Measurements from ENCODE around the gene GRK1. TPM values are rescaled to one million over a fixed set of nuclear protein-coding genes. Genes with fewer than 3 reads are reported as not detected.
"Not testable (repeated sequence)": the region's sequence is repeated elsewhere in the genome, so short reads cannot be mapped to it uniquely, and the experiment has no call there.

GRK1 gene
- total and polyA plus RNA-seq, 2 donors, result 0.03 to 0.05 TPM

GRCh38 chr13:113747291-113747833 is 80.3 kb downstream of the GRK1 start:
- H3K4me1 ChIP-seq (ENCODE audit: insufficient read depth), result no peaks in the 10 kb centered on the region
- no peaks in the 10 kb centered on the region for H3K36me3 ChIP-seq (ENCODE audit: insufficient read depth)
- no peak for DNase-seq (ENCODE audit: extremely low spot score)
- H3K4me3 ChIP-seq (ENCODE audit: low read depth, low read length), result no peak overlapping the region
- WGBS, result 82% methylated on average over 25 of the region's 25 CpGs
- no peak overlapping the region for H3K27ac ChIP-seq (ENCODE audit: low read depth)

- no peaks in the 10 kb centered on the region for H3K4me1 ChIP-seq (ENCODE audit: insufficient read depth)
- DNase-seq (ENCODE audit: extremely low spot score), result no peak
- WGBS, result 79% methylated on average over 25 of the region's 25 CpGs
- H3K27ac ChIP-seq (ENCODE audit: low read depth), result no peak overlapping the region
- no peak overlapping the region for H3K4me3 ChIP-seq (ENCODE audit: low read depth, low read length)
- no peaks in the 10 kb centered on the region for H3K36me3 ChIP-seq (ENCODE audit: insufficient read depth)
These were observed 81.3 kb downstream of the GRK1 start for GRCh38 chr13:113748101-113748861.

GRCh38 chr13:113748862-113749451 is 81.9 kb downstream of the GRK1 start:
- Histone ChIP-seq H3K4me1 (ENCODE audit: insufficient read depth) (no peaks in the 10 kb centered on the region), H3K27ac (ENCODE audit: low read depth) (no peak overlapping the region), H3K36me3 (ENCODE audit: insufficient read depth) (no peaks in the 10 kb centered on the region), H3K4me3 (ENCODE audit: low read depth, low read length) (no peak overlapping the region)
- no peak for DNase-seq (ENCODE audit: extremely low spot score)
- WGBS, result 92% methylated on average over 22 of the region's 22 CpGs

GRCh38 chr13:113749507-113749906 is 82.5 kb downstream of the GRK1 start:
- Histone ChIP-seq H3K36me3 (ENCODE audit: insufficient read depth) (no peaks in the 10 kb centered on the region), H3K4me3 (ENCODE audit: low read depth, low read length) (no peak overlapping the region), H3K27ac (ENCODE audit: low read depth) (no peak overlapping the region), H3K4me1 (ENCODE audit: insufficient read depth) (no peaks in the 10 kb centered on the region)
- no peak for DNase-seq (ENCODE audit: extremely low spot score)
- WGBS, result 80% methylated on average over 13 of the region's 13 CpGs

GRCh38 chr13:113749967-113750366 is 82.9 kb downstream of the GRK1 start:
- Histone ChIP-seq H3K4me3 (ENCODE audit: low read depth, low read length) (no peak overlapping the region), H3K36me3 (ENCODE audit: insufficient read depth) (no peaks in the 10 kb centered on the region), H3K27ac (ENCODE audit: low read depth) (no peak overlapping the region), H3K4me1 (ENCODE audit: insufficient read depth) (no peaks in the 10 kb centered on the region)
- no peak for DNase-seq (ENCODE audit: extremely low spot score)
- 85% methylated on average over 11 of the region's 11 CpGs for WGBS

- Histone ChIP-seq H3K36me3 (ENCODE audit: insufficient read depth) (no peaks in the 10 kb centered on the region), H3K4me1 (ENCODE audit: insufficient read depth) (no peaks in the 10 kb centered on the region), H3K27ac (ENCODE audit: low read depth) (no peak overlapping the region), H3K4me3 (ENCODE audit: low read depth, low read length) (no peak overlapping the region)
- no peak for DNase-seq (ENCODE audit: extremely low spot score)
- 91% methylated on average over 23 of the region's 23 CpGs for WGBS
These were observed 83.8 kb downstream of the GRK1 start for GRCh38 chr13:113750554-113751399.

- WGBS, result 94% methylated on average over 19 of the region's 19 CpGs
- H3K36me3 ChIP-seq (ENCODE audit: insufficient read depth), result no peaks in the 10 kb centered on the region
- H3K4me1 ChIP-seq (ENCODE audit: insufficient read depth), result no peaks in the 10 kb centered on the region
- no peak overlapping the region for H3K27ac ChIP-seq (ENCODE audit: low read depth)
- DNase-seq (ENCODE audit: extremely low spot score), result no peak
- H3K4me3 ChIP-seq (ENCODE audit: low read depth, low read length), result no peak overlapping the region
These were observed 84.5 kb downstream of the GRK1 start for GRCh38 chr13:113751491-113751890.

GRCh38 chr13:113752211-113752986 is 85.4 kb downstream of the GRK1 start:
- DNase-seq (ENCODE audit: extremely low spot score); H3K4me1 ChIP-seq (ENCODE audit: insufficient read depth); H3K36me3 ChIP-seq (ENCODE audit: insufficient read depth); H3K4me3 ChIP-seq (ENCODE audit: low read depth, low read length); H3K27ac ChIP-seq (ENCODE audit: low read depth): not testable (repeated sequence)
- 96% methylated on average over 73 of the region's 78 CpGs for WGBS

- no peak overlapping the region for H3K27ac ChIP-seq (ENCODE audit: low read depth)
- H3K4me1 ChIP-seq (ENCODE audit: insufficient read depth), result no peaks in the 10 kb centered on the region
- DNase-seq (ENCODE audit: extremely low spot score), result no peak
- no peaks in the 10 kb centered on the region for H3K36me3 ChIP-seq (ENCODE audit: insufficient read depth)
- H3K4me3 ChIP-seq (ENCODE audit: low read depth, low read length), result no peak overlapping the region
- WGBS, result 83% methylated on average over 11 of the region's 11 CpGs
These were observed 86.2 kb downstream of the GRK1 start for GRCh38 chr13:113753171-113753570.

- Histone ChIP-seq H3K4me3 (ENCODE audit: low read depth, low read length) (no peak overlapping the region), H3K4me1 (ENCODE audit: insufficient read depth) (no peaks in the 10 kb centered on the region), H3K27ac (ENCODE audit: low read depth) (no peak overlapping the region), H3K36me3 (ENCODE audit: insufficient read depth) (no peaks in the 10 kb centered on the region)
- no peak for DNase-seq (ENCODE audit: extremely low spot score)
- 79% methylated on average over 7 of the region's 7 CpGs for WGBS
These were observed 87.2 kb downstream of the GRK1 start for GRCh38 chr13:113754242-113754641.

GRCh38 chr13:113754691-113755090 is 87.7 kb downstream of the GRK1 start:
- Histone ChIP-seq H3K4me1 (ENCODE audit: insufficient read depth) (no peaks in the 10 kb centered on the region), H3K36me3 (ENCODE audit: insufficient read depth) (no peaks in the 10 kb centered on the region), H3K4me3 (ENCODE audit: low read depth, low read length) (no peak overlapping the region), H3K27ac (ENCODE audit: low read depth) (no peak overlapping the region)
- no peak for DNase-seq (ENCODE audit: extremely low spot score)
- 63% methylated on average over 15 of the region's 15 CpGs for WGBS

- WGBS, result 91% methylated on average over 20 of the region's 20 CpGs
- Histone ChIP-seq H3K4me1 (ENCODE audit: insufficient read depth) (no peaks in the 10 kb centered on the region), H3K27ac (ENCODE audit: low read depth) (no peak overlapping the region), H3K36me3 (ENCODE audit: insufficient read depth) (no peaks in the 10 kb centered on the region), H3K4me3 (ENCODE audit: low read depth, low read length) (no peak overlapping the region)
- no peak for DNase-seq (ENCODE audit: extremely low spot score)
These were observed 89.5 kb downstream of the GRK1 start for GRCh38 chr13:113756441-113757097.

Measured in urinary bladder (tissue), 4 donors.